Measurements from ENCODE around the gene NUP43. TPM values are rescaled to one million over a fixed set of nuclear protein-coding genes. Genes with fewer than 3 reads are reported as not detected.

Gene NUP43
- total RNA-seq, 1 donor from 2014 or later, result 107 TPM

GRCh38 chr6:149696901-149697300, 49.4 kb downstream of the NUP43 start:
- Histone ChIP-seq H3F3A (ENCODE audit: low read depth) (no peaks in the 10 kb centered on the region), H3K4me2 (no peak overlapping the region), H3K9me3 (ENCODE audit: low read depth) (no peaks in the 10 kb centered on the region), H3K79me2 (ENCODE audit: low read depth) (peaks cover 79% of the 10 kb centered on the region), H3K4me1 (no peaks in the 10 kb centered on the region), H3K27me3 (no peaks in the 10 kb centered on the region), H3K9ac (no peak overlapping the region), H3K27ac (no peak overlapping the region), H4K20me1 (ENCODE audit: low read depth) (peaks cover 46% of the 10 kb centered on the region), H2AFZ (replicated peaks) (no peak overlapping the region), H3K4me3 (no peak overlapping the region), H3K36me3 (no peaks in the 10 kb centered on the region)
- Mint-ChIP-seq H3K27ac (no peak overlapping the region), H3K27me3 (ENCODE audit: insufficient read depth, low read depth) (no peaks in the 10 kb centered on the region), H3K4me1 (no peaks in the 10 kb centered on the region), H3K36me3 (peaks cover 11% of the 10 kb centered on the region), H3K4me3 (no peak overlapping the region), H3K9me3 (no peaks in the 10 kb centered on the region)
- no peak for DNase-seq (ENCODE audit: low spot score)
- no peak for TF ChIP-seq EZH2phosphoT487 (IDR thresholded peaks at IDR 0.05)
- TF ChIP-seq EZH2 (IDR thresholded peaks at IDR 0.05), result no peak
- TF ChIP-seq CTCF (IDR thresholded peaks at IDR 0.05), result no peak

- H3K27ac Mint-ChIP-seq, result no peak overlapping the region
- no peaks in the 10 kb centered on the region for H3K27me3 Mint-ChIP-seq (ENCODE audit: insufficient read depth, low read depth)
- H3K27me3 ChIP-seq, result no peaks in the 10 kb centered on the region
- no peaks in the 10 kb centered on the region for H3K4me1 ChIP-seq
- H3K36me3 ChIP-seq, result no peaks in the 10 kb centered on the region
- no peak for DNase-seq (ENCODE audit: low spot score)
- H2AFZ ChIP-seq (replicated peaks), result no peak overlapping the region
- no peak overlapping the region for H3K4me2 ChIP-seq
- H3K4me3 ChIP-seq, result no peak overlapping the region
- no peaks in the 10 kb centered on the region for H3K9me3 Mint-ChIP-seq
- no peaks in the 10 kb centered on the region for H3K4me1 Mint-ChIP-seq
- peaks cover 36% of the 10 kb centered on the region for H4K20me1 ChIP-seq (ENCODE audit: low read depth)
- TF ChIP-seq EZH2phosphoT487 (IDR thresholded peaks at IDR 0.05) (no peak), EZH2 (IDR thresholded peaks at IDR 0.05) (no peak), CTCF (IDR thresholded peaks at IDR 0.05) (no peak)
- no peak overlapping the region for H3K9ac ChIP-seq
- peaks cover 69% of the 10 kb centered on the region for H3K79me2 ChIP-seq (ENCODE audit: low read depth)
- no peaks in the 10 kb centered on the region for H3K9me3 ChIP-seq (ENCODE audit: low read depth)
- no peak overlapping the region for H3K27ac ChIP-seq
- H3K4me3 Mint-ChIP-seq, result no peak overlapping the region
- no peaks in the 10 kb centered on the region for H3F3A ChIP-seq (ENCODE audit: low read depth)
- H3K36me3 Mint-ChIP-seq, result peaks cover 18% of the 10 kb centered on the region
These were observed 51.4 kb downstream of the NUP43 start for GRCh38 chr6:149694921-149695320.

- H3K4me1 ChIP-seq, result no peaks in the 10 kb centered on the region
- H3K79me2 ChIP-seq (ENCODE audit: low read depth), result peaks cover 45% of the 10 kb centered on the region
- peaks cover 19% of the 10 kb centered on the region for H4K20me1 ChIP-seq (ENCODE audit: low read depth)
- peaks cover 27% of the 10 kb centered on the region for H3K36me3 Mint-ChIP-seq
- H3K4me3 Mint-ChIP-seq, result no peak overlapping the region
- DNase-seq (ENCODE audit: low spot score), result no peak
- no peaks in the 10 kb centered on the region for H3K9me3 ChIP-seq (ENCODE audit: low read depth)
- no peak for TF ChIP-seq CTCF (IDR thresholded peaks at IDR 0.05)
- TF ChIP-seq EZH2 (IDR thresholded peaks at IDR 0.05), result no peak
- no peak for TF ChIP-seq EZH2phosphoT487 (IDR thresholded peaks at IDR 0.05)
- H3K27ac Mint-ChIP-seq, result no peak overlapping the region
- H3K4me1 Mint-ChIP-seq, result no peaks in the 10 kb centered on the region
- H3K4me3 ChIP-seq, result no peak overlapping the region
- H3K9me3 Mint-ChIP-seq, result no peaks in the 10 kb centered on the region
- H3K27ac ChIP-seq, result no peak overlapping the region
- no peak overlapping the region for H3K4me2 ChIP-seq
- H2AFZ ChIP-seq (replicated peaks), result no peak overlapping the region
- H3K27me3 Mint-ChIP-seq (ENCODE audit: insufficient read depth, low read depth), result no peaks in the 10 kb centered on the region
- H3K36me3 ChIP-seq, result no peaks in the 10 kb centered on the region
- H3K9ac ChIP-seq, result no peak overlapping the region
- no peaks in the 10 kb centered on the region for H3F3A ChIP-seq (ENCODE audit: low read depth)
- no peaks in the 10 kb centered on the region for H3K27me3 ChIP-seq
These were observed 55.1 kb downstream of the NUP43 start for GRCh38 chr6:149691201-149691600.

All from neural progenitor cell (in vitro differentiated cells).